Endothelial cell of umbilical vein (primary cell): ENCODE results near the gene L2HGDH. TPM values are rescaled to one million over a fixed set of nuclear protein-coding genes. Genes with fewer than 3 reads are reported as not detected.

Experiments used
- BruUV-seq: library from RNA; stranded (reverse); fragments of 400-500 nt; replicated peaks from 2 replicates; lab custom pipeline; 2021; lab: Mats Ljungman, UMichigan
- CTCF ChIA-PET: fragments of 300-600, 350-600 bp; sonication (Branson Sonifier 250); formaldehyde crosslinking; loops from one replicate; lab custom pipeline; 2021; ENCODE audit warnings: antibody characterized with exemption, inconsistent platforms; lab: Charles Lee
- POLR2A ChIA-PET: fragments of 300-600, 350-600 bp; sonication (Branson Sonifier 250); formaldehyde crosslinking; loops from one replicate; lab custom pipeline; 2021; ENCODE audit warnings: antibody characterized with exemption, inconsistent platforms; lab: Charles Lee
- DNase-seq: peaks from one replicate; pipeline ENCODE4 v3.0.0-alpha.2; 2011; ENCODE audit warnings: low read depth, low spot score
- FAIRE-seq: peaks from 2 replicates; lab custom pipeline; 2011; peaks lifted over from hg19 to GRCh38; lab: Jason Lieb, UNC
- H2AFZ ChIP-seq: 2 replicates; pipeline ENCODE4 v1.6.0; 2012; ENCODE audit warnings: low read depth, low read length, control low read depth, inconsistent platforms
- H3K27ac ChIP-seq: 2 replicates; pipeline ENCODE4 v1.5.1; 2011; ENCODE audit warnings: low read depth, mild to moderate bottlenecking, control low read depth, low read length, moderate library complexity; ENCODE audit not compliant: insufficient read depth
- H3K27me3 ChIP-seq, 2 experiments: 2 replicates each; pipeline versions ENCODE4 v1.6.0 to v1.6.1; 2011; ENCODE audit warnings: low read length in 2 of 2, mixed read lengths in 1 of 2; ENCODE audit not compliant: control insufficient read depth in 2 of 2, insufficient read depth in 2 of 2
- H3K36me3 ChIP-seq, 2 experiments: 2 replicates in 1 of 2; 3 replicates in 1 of 2; pipeline ENCODE4 v1.5.1; 2011; ENCODE audit warnings: low read length in 2 of 2, mild to moderate bottlenecking in 1 of 2, moderate library complexity in 1 of 2; ENCODE audit not compliant: control insufficient read depth in 2 of 2, insufficient read depth in 2 of 2; ENCODE audit errors: extremely low read depth in 1 of 2
- H3K4me1 ChIP-seq: 3 replicates; pipeline ENCODE4 v1.5.1; 2011; ENCODE audit warnings: mild to moderate bottlenecking, low read length; ENCODE audit not compliant: control insufficient read depth, insufficient read depth; ENCODE audit errors: extremely low read depth
- H3K4me2 ChIP-seq: 2 replicates; pipeline ENCODE4 v1.6.1; 2011; ENCODE audit warnings: low read length, control low read depth, mixed read lengths; ENCODE audit not compliant: insufficient read depth
- H3K4me3 ChIP-seq, 3 experiments: fragments of 200-600 bp in 1 of 3; sonication (generic), shearing (Covaris generic) in 1 of 3; replicated peaks in 1 of 3; 2 replicates each; pipeline ENCODE4 v1.5.1; 2011 to 2016; ENCODE audit warnings: control low read depth in 3 of 3, low read length in 3 of 3, mild to moderate bottlenecking in 2 of 3, inconsistent platforms in 1 of 3, low read depth in 1 of 3, moderate library complexity in 1 of 3; ENCODE audit not compliant: insufficient read depth in 1 of 3
- H3K79me2 ChIP-seq: 2 replicates; pipeline ENCODE4 v1.6.0; 2012; ENCODE audit warnings: low read length, inconsistent platforms; ENCODE audit not compliant: control insufficient read depth, insufficient read depth
- H3K9ac ChIP-seq: replicated peaks from 2 replicates; pipeline ENCODE3; 2011; ENCODE audit warnings: low read length, control low read depth; ENCODE audit not compliant: insufficient read depth; ENCODE audit errors: extremely low read depth
- H3K9me1 ChIP-seq: replicated peaks from 3 replicates; pipeline ENCODE4 v1.6.0; 2011; ENCODE audit warnings: mild to moderate bottlenecking, low read length; ENCODE audit not compliant: control insufficient read depth, insufficient read depth; ENCODE audit errors: extremely low read depth
- H3K9me3 ChIP-seq: replicated peaks from 2 replicates; pipeline ENCODE4 v1.5.1; 2012; ENCODE audit warnings: low read length, inconsistent platforms; ENCODE audit not compliant: control insufficient read depth, insufficient read depth
- H4K20me1 ChIP-seq: replicated peaks from 2 replicates; pipeline ENCODE3; 2011; ENCODE audit warnings: mild to moderate bottlenecking, low read length; ENCODE audit not compliant: control insufficient read depth, insufficient read depth; ENCODE audit errors: extremely low read depth
- EZH2 ChIP-seq: IDR thresholded peaks from 2 replicates; pipeline ENCODE4 v1.6.1; 2012; ENCODE audit warnings: borderline replicate concordance, low read depth, mild to moderate bottlenecking, moderate library complexity, low read length, inconsistent platforms; ENCODE audit not compliant: severe bottlenecking
- FOS ChIP-seq: IDR thresholded peaks from 2 replicates; pipeline ENCODE4 v1.6.1; 2011; ENCODE audit warnings: mild to moderate bottlenecking, low read length, moderate library complexity, borderline replicate concordance; ENCODE audit not compliant: insufficient read depth
- GATA2 ChIP-seq: IDR thresholded peaks from 2 replicates; pipeline ENCODE4 v1.7.0; 2011; ENCODE audit warnings: low read depth, mild to moderate bottlenecking, moderate library complexity, mixed read lengths, low read length; ENCODE audit not compliant: insufficient read length, insufficient read depth
- JUN ChIP-seq: IDR thresholded peaks from 2 replicates; pipeline ENCODE4 v1.6.1; 2011; ENCODE audit warnings: borderline replicate concordance, low read depth; ENCODE audit not compliant: insufficient read length, insufficient read depth
- MYC ChIP-seq: IDR thresholded peaks from one replicate; pipeline ENCODE4 v1.6.1; 2011; ENCODE audit warnings: mild to moderate bottlenecking, low read depth, low read length
- POLR2A ChIP-seq: IDR thresholded peaks from 2 replicates; pipeline ENCODE4 v1.6.1; 2012; ENCODE audit warnings: low read depth, mild to moderate bottlenecking, control low read depth, low read length
- POLR2AphosphoS5 ChIP-seq: IDR thresholded peaks from 2 replicates; pipeline ENCODE4 v1.6.1; 2012; ENCODE audit warnings: low read depth, mild to moderate bottlenecking, control low read depth, low read length, moderate library complexity; ENCODE audit not compliant: insufficient read depth
- dilution Hi-C: fragments of 300-500 bp; cut with MboI; formaldehyde crosslinking; loops from one replicate; pipeline ENCODE4 v1.15.0; 2019; ENCODE audit warnings: low sequenced_read_pairs; ENCODE audit not compliant: extremely low pct_ligation_motif_present
- intact Hi-C: fragments of 100-400 bp; cut with micrococcal nuclease; formaldehyde crosslinking; loops from one replicate; pipeline ENCODE4 v1.10.0; 2022
- polyA plus RNA-seq, 4 experiments: library from polyadenylated mRNA; depleted of rRNA in 3 of 4; stranded (reverse) in 3 of 4; unstranded in 1 of 4; fragments of >200 nt; gene quantifications; 2 replicates each; pipeline versions ENCODE4 v1.2.1 to v1.2.3, GENCODE V29; 2011 to 2012; ENCODE audit warnings: missing spikeins in 1 of 4
- total RNA-seq: library from RNA; stranded (reverse); gene quantifications from 2 replicates; pipeline ENCODE4 v1.2.3, GENCODE V29; 2021
- TF ChIP-seq, protein P1 (sequence below): IDR thresholded peaks from 2 replicates; pipeline ENCODE4 v1.6.1; 2011; ENCODE audit not compliant: insufficient read depth, insufficient read length
- TF ChIP-seq, protein P2 (sequence below), 2 donors: IDR thresholded peaks; 1 replicate in 1 of 2; 2 replicates in 1 of 2; pipeline ENCODE4 v1.5.1; 2011; ENCODE audit warnings: low read length in 2 of 2, mild to moderate bottlenecking in 2 of 2, moderate library complexity in 2 of 2, control low read depth in 1 of 2, inconsistent platforms in 1 of 2, low read depth in 1 of 2; ENCODE audit not compliant: insufficient read depth in 1 of 2; ENCODE audit errors: extremely low read depth in 1 of 2

L2HGDH gene
- total and polyA plus RNA-seq, 2 donors (not counting 3 experiments of a cell fraction or from before 2014, with no cell fraction given) = 2.5 to 5.3 TPM

DNA sequence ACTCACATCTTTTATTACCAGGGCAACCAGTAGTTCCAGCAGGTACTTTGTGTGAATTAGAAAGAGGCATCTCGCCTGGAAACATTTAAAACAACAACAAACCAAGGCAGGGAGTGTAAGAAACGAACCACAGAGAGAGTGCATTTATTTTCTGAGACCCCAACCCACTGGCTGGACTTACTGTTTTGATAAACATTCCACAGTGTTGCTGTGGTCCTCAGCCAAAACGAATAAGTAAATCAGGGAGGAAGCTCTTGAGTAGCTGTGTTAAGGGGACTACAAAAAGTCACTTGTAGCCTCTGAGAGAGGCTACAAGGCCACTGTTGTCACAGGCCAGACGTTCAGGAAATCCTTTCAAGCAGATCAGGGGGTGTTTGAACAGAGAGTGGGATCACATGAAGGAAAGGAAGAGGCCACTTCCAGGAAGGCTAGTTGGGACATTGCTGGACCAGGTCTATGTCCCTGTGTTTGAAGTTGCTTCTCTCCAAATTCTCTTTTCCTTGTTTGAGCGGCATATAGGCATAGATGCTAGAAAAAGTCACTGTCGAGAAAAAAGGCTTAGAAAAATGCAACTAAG is 33.9 kb upstream of the L2HGDH start:
- Histone ChIP-seq H3K4me3 (no peak overlapping the region), H3K9ac (no peak overlapping the region), H3K79me2 (no peaks in the 10 kb centered on the region), H3K27me3 (no peaks in the 10 kb centered on the region), H3K9me3 (no peaks in the 10 kb centered on the region), H3K9me1 (no peaks in the 10 kb centered on the region), H2AFZ (peak overlapping the region; percentile 6), H3K4me1 (peaks cover 37% of the 10 kb centered on the region), H3K36me3 (no peaks in the 10 kb centered on the region), H3K4me2 (no peak overlapping the region), H3K27ac (no peak overlapping the region), H4K20me1 (no peaks in the 10 kb centered on the region)
- DNase-seq = peak; percentile 58
- dilution Hi-C loops = no loop called here
- FAIRE-seq = no peak
- TF ChIP-seq EZH2 = no peak
- TF ChIP-seq, protein P1, sequence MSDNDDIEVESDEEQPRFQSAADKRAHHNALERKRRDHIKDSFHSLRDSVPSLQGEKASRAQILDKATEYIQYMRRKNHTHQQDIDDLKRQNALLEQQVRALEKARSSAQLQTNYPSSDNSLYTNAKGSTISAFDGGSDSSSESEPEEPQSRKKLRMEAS = no peak
- TF ChIP-seq GATA2 = no peak
- POLR2A ChIA-PET = no interaction called here
- CTCF ChIA-PET = interaction anchor here (1.2 to 2.2 kb wide), 5 partner anchors 10 to 368 kb away, joined by 3 to 9 read pairs (median 3); no protein-coding TSS in a partner anchor
- intact Hi-C loops = no loop called here
- BruUV-seq = no TSS peak

GRCh38 chr14:50344876-50345563 is 33.0 kb upstream of the L2HGDH start:
- POLR2A ChIA-PET = no interaction called here
- FAIRE-seq (no peak), DNase-seq (peak; percentile 22)
- no peak overlapping the region for H3K4me3 ChIP-seq
- no peaks in the 10 kb centered on the region for H3K9me3 ChIP-seq
- no peak overlapping the region for H3K27ac ChIP-seq
- intact Hi-C loops (no loop called here), dilution Hi-C loops (no loop called here)
- no peaks in the 10 kb centered on the region for H3K9me1 ChIP-seq
- peaks cover 34% of the 10 kb centered on the region for H3K4me1 ChIP-seq
- no TSS peak for BruUV-seq
- H3K27me3 ChIP-seq = no peaks in the 10 kb centered on the region
- H4K20me1 ChIP-seq = no peaks in the 10 kb centered on the region
- TF ChIP-seq MYC (no peak), POLR2A (no peak), FOS (no peak), POLR2AphosphoS5 (no peak), EZH2 (no peak), GATA2 (no peak), JUN (no peak)
- TF ChIP-seq, protein P1 = no peak
- TF ChIP-seq, protein P2, sequence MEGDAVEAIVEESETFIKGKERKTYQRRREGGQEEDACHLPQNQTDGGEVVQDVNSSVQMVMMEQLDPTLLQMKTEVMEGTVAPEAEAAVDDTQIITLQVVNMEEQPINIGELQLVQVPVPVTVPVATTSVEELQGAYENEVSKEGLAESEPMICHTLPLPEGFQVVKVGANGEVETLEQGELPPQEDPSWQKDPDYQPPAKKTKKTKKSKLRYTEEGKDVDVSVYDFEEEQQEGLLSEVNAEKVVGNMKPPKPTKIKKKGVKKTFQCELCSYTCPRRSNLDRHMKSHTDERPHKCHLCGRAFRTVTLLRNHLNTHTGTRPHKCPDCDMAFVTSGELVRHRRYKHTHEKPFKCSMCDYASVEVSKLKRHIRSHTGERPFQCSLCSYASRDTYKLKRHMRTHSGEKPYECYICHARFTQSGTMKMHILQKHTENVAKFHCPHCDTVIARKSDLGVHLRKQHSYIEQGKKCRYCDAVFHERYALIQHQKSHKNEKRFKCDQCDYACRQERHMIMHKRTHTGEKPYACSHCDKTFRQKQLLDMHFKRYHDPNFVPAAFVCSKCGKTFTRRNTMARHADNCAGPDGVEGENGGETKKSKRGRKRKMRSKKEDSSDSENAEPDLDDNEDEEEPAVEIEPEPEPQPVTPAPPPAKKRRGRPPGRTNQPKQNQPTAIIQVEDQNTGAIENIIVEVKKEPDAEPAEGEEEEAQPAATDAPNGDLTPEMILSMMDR (IDR thresholded peaks at IDR 0.05; ENCODE audit: extremely low read depth in 1 of 2, insufficient read depth in 1 of 2, low read depth in 1 of 2, low read length in 2 of 2) = no peak
- H3K9ac ChIP-seq = no peak overlapping the region
- no peaks in the 10 kb centered on the region for H3K36me3 ChIP-seq
- CTCF ChIA-PET = interaction anchor here (0.9 to 2.2 kb wide), 6 partner anchors 10 to 369 kb away, joined by 3 to 9 read pairs (median 3); no protein-coding TSS in a partner anchor
- no peaks in the 10 kb centered on the region for H3K79me2 ChIP-seq
- H3K4me2 ChIP-seq = no peak overlapping the region
- H2AFZ ChIP-seq = no peak overlapping the region
